ENCODE data around the gene SNAP91. TPM values are rescaled to one million over a fixed set of nuclear protein-coding genes. Genes with fewer than 3 reads are reported as not detected.

Gene SNAP91
- total and polyA plus RNA-seq, 12 donors: 0.19 to 19.5 (median 4.9) TPM

GRCh38 chr6:83707829-83708545, 914 bp downstream of the SNAP91 start:
- Histone ChIP-seq H3K36me3 (no peaks in the 10 kb centered on the region), H3K27ac (peak overlapping the region in 2 of 10 donors; percentile 10 to 47), H3K4me1 (peaks cover 0 to 14% (median 5%) of the 10 kb centered on the region in 9 donors), H3K27me3 (peaks cover 14 to 72% (median 53%) of the 10 kb centered on the region in 7 donors), H3K4me3 (peak overlapping the region; percentile 35 to 54 (median 50)), H3K9me3 (peaks cover 0 to 23% (median 4%) of the 10 kb centered on the region in 11 donors)
- WGBS, 2 donors: 1 to 3% methylated on average over 53 of the region's 53 CpGs
- peak in 1 of 2 donors; percentile 10 for DNase-seq
- peak in 7 of 8 donors; percentile 22 to 78 (median 51) for ATAC-seq
- intact Hi-C loops (cut with DNase I): no loop called here
- no peak for TF ChIP-seq CTCF (IDR thresholded peaks at IDR 0.05)

GRCh38 chr6:83702749-83703148, 6.2 kb downstream of the SNAP91 start:
- ATAC-seq (peak in 1 of 8 donors; percentile 49), DNase-seq (no peak)
- H3K36me3 ChIP-seq: no peaks in the 10 kb centered on the region
- H3K27ac ChIP-seq: no peak overlapping the region
- peaks cover 0 to 1% (median 0%) of the 10 kb centered on the region in 9 donors for H3K4me1 ChIP-seq
- no peaks in the 10 kb centered on the region for H3K9me3 ChIP-seq
- peaks cover 2 to 34% (median 19%) of the 10 kb centered on the region in 7 donors for H3K27me3 ChIP-seq
- TF ChIP-seq CTCF (IDR thresholded peaks at IDR 0.05): no peak
- 29 to 51% methylated on average over 2 of the region's 2 CpGs for WGBS, 2 donors
- intact Hi-C loops (cut with DNase I): no loop called here
- H3K4me3 ChIP-seq: no peak overlapping the region

- no peak overlapping the region for H3K27ac ChIP-seq
- ATAC-seq (no peak), DNase-seq (no peak)
- no peaks in the 10 kb centered on the region for H3K9me3 ChIP-seq
- no peaks in the 10 kb centered on the region for H3K4me1 ChIP-seq
- intact Hi-C loops (cut with DNase I): no loop called here
- no peak overlapping the region for H3K4me3 ChIP-seq
- peaks cover 0 to 27% (median 12%) of the 10 kb centered on the region in 7 donors for H3K27me3 ChIP-seq
- TF ChIP-seq CTCF (IDR thresholded peaks at IDR 0.05): no peak
- WGBS, 2 donors: 46 to 64% methylated on average over 1 of the region's 1 CpG
- no peaks in the 10 kb centered on the region for H3K36me3 ChIP-seq
Observed at GRCh38 chr6:83702077-83702476, 6.8 kb downstream of the SNAP91 start.

GRCh38 chr6:83696674-83697073, 12.2 kb downstream of the SNAP91 start:
- WGBS, 2 donors: 85% methylated on average over 1 of the region's 1 CpG
- no peak for TF ChIP-seq CTCF (IDR thresholded peaks at IDR 0.05)
- Histone ChIP-seq H3K4me3 (no peak overlapping the region), H3K4me1 (no peaks in the 10 kb centered on the region), H3K9me3 (peaks cover 0 to 11% (median 0%) of the 10 kb centered on the region in 11 donors), H3K27ac (no peak overlapping the region), H3K27me3 (no peaks in the 10 kb centered on the region), H3K36me3 (no peaks in the 10 kb centered on the region)
- no peak for ATAC-seq
- intact Hi-C loops (cut with DNase I): no loop called here
- no peak for DNase-seq
